HG03108 (cell line): ENCODE results near the gene ZMIZ2.
"Not testable (repeated sequence)": the region's sequence is repeated elsewhere in the genome, so short reads cannot be mapped to it uniquely, and the experiment has no call there.

Experiments used
- ATAC-seq: cut with Tn5 transposase; IDR thresholded peaks from one replicate; pipeline ENCODE4 v1.9.1; 2021; ENCODE audit warnings: moderate library complexity; ENCODE audit not compliant: unreplicated experiment

ZMIZ2 gene

GRCh38 chr7:44748045-44748947 is at the start of gene ZMIZ2:
Gene ZMIZ2, plus strand, starts transcription at chr7:44748847. Its CDS starts 7,403 bp downstream, at chr7:44756250.
- peak; percentile 60 for ATAC-seq

- ATAC-seq: not testable (repeated sequence)
Measured at GRCh38 chr7:44699598-44699997, 49.0 kb upstream of the ZMIZ2 start.

GRCh38 chr7:44700322-44700721 is 48.3 kb upstream of the ZMIZ2 start:
- ATAC-seq: no peak

- not testable (repeated sequence) for ATAC-seq
Measured at GRCh38 chr7:44703391-44703790, 45.3 kb upstream of the ZMIZ2 start.

- no peak for ATAC-seq
Measured at GRCh38 chr7:44703921-44704320, 44.7 kb upstream of the ZMIZ2 start.

GRCh38 chr7:44705434-44705833 is 43.2 kb upstream of the ZMIZ2 start:
- no peak for ATAC-seq

- ATAC-seq: no peak
Measured at GRCh38 chr7:44706788-44707557, 41.7 kb upstream of the ZMIZ2 start.

- no peak for ATAC-seq
Measured at GRCh38 chr7:44707558-44708230, 41.0 kb upstream of the ZMIZ2 start.

- no peak for ATAC-seq
Measured at GRCh38 chr7:44709011-44709915, 39.4 kb upstream of the ZMIZ2 start.

GRCh38 chr7:44709945-44710596 is 38.6 kb upstream of the ZMIZ2 start:
- ATAC-seq: no peak

GRCh38 chr7:44711528-44711927 is 37.1 kb upstream of the ZMIZ2 start:
- no peak for ATAC-seq

GRCh38 chr7:44712012-44712411 is 36.6 kb upstream of the ZMIZ2 start:
- ATAC-seq: no peak

- ATAC-seq: no peak
Measured at GRCh38 chr7:44713141-44713540, 35.5 kb upstream of the ZMIZ2 start.

GRCh38 chr7:44713680-44714335 is 34.8 kb upstream of the ZMIZ2 start:
- no peak for ATAC-seq

GRCh38 chr7:44716205-44716604 is 32.4 kb upstream of the ZMIZ2 start:
- no peak for ATAC-seq

GRCh38 chr7:44720301-44720700 is 28.3 kb upstream of the ZMIZ2 start:
- ATAC-seq: no peak

GRCh38 chr7:44724276-44724675 is 24.4 kb upstream of the ZMIZ2 start:
- no peak for ATAC-seq

- not testable (repeated sequence) for ATAC-seq
Measured at GRCh38 chr7:44726250-44726649, 22.4 kb upstream of the ZMIZ2 start.
